Measurements from ENCODE around the gene TKFC. TPM values are rescaled to one million over a fixed set of nuclear protein-coding genes. Genes with fewer than 3 reads are reported as not detected.

Gene TKFC
- total and polyA plus RNA-seq, 12 donors, result 66.9 to 603 (median 252) TPM

- H3K36me3 ChIP-seq (replicated peaks in 1 of 2), result peaks cover 0 to 55% of the 10 kb centered on the region in 2 donors
- H3K9me3 ChIP-seq (replicated peaks in 1 of 3), result no peaks in the 10 kb centered on the region
- no peaks in the 10 kb centered on the region for H3K27me3 ChIP-seq
- DNase-seq, result no peak
- intact Hi-C loops (cut with DNase I), result no loop called here
- WGBS, 4 donors, result 93 to 98% (median 96%) methylated on average over 8 to 10 of the region's 10 CpGs
- peak overlapping the region in 4 of 5 donors; percentile 76 to 98 (median 86) for H3K27ac ChIP-seq
- H3K4me3 ChIP-seq, result no peak overlapping the region
- peaks cover 47 to 80% of the 10 kb centered on the region in 2 donors for H3K4me1 ChIP-seq (replicated peaks in 1 of 2)
- TF ChIP-seq, protein P1, sequence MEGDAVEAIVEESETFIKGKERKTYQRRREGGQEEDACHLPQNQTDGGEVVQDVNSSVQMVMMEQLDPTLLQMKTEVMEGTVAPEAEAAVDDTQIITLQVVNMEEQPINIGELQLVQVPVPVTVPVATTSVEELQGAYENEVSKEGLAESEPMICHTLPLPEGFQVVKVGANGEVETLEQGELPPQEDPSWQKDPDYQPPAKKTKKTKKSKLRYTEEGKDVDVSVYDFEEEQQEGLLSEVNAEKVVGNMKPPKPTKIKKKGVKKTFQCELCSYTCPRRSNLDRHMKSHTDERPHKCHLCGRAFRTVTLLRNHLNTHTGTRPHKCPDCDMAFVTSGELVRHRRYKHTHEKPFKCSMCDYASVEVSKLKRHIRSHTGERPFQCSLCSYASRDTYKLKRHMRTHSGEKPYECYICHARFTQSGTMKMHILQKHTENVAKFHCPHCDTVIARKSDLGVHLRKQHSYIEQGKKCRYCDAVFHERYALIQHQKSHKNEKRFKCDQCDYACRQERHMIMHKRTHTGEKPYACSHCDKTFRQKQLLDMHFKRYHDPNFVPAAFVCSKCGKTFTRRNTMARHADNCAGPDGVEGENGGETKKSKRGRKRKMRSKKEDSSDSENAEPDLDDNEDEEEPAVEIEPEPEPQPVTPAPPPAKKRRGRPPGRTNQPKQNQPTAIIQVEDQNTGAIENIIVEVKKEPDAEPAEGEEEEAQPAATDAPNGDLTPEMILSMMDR (IDR thresholded peaks at IDR 0.05), result no peak
- TF ChIP-seq POLR2A (IDR thresholded peaks at IDR 0.05), result no peak
These were observed 16.9 kb downstream of the TKFC start for GRCh38 chr11:61349916-61350315.

- Histone ChIP-seq H3K4me3 (no peak overlapping the region), H3K9me3 (replicated peaks in 1 of 3) (no peaks in the 10 kb centered on the region), H3K27ac (peak overlapping the region in 4 of 5 donors; percentile 76 to 98 (median 86)), H3K27me3 (no peaks in the 10 kb centered on the region), H3K36me3 (replicated peaks in 1 of 2) (peaks cover 0 to 59% of the 10 kb centered on the region in 2 donors), H3K4me1 (replicated peaks in 1 of 2) (peaks cover 50 to 79% of the 10 kb centered on the region in 2 donors)
- intact Hi-C loops (cut with DNase I), result no loop called here
- WGBS, 4 donors, result 96 to 100% (median 100%) methylated on average over 1 of the region's 1 CpG; no CpG with 5 or more reads in 1 of the 4 donors
- TF ChIP-seq, protein P1 (IDR thresholded peaks at IDR 0.05), result no peak
- TF ChIP-seq POLR2A (IDR thresholded peaks at IDR 0.05), result no peak
- no peak for DNase-seq
These were observed 17.3 kb downstream of the TKFC start for GRCh38 chr11:61350336-61350735.

GRCh38 chr11:61350803-61351202, 17.8 kb downstream of the TKFC start:
- DNase-seq, result no peak
- peak overlapping the region in 2 of 5 donors; percentile 83 to 98 for H3K27ac ChIP-seq
- TF ChIP-seq POLR2A (IDR thresholded peaks at IDR 0.05), result no peak
- TF ChIP-seq, protein P1 (IDR thresholded peaks at IDR 0.05), result no peak
- intact Hi-C loops (cut with DNase I), result no loop called here
- peaks cover 45 to 78% of the 10 kb centered on the region in 2 donors for H3K4me1 ChIP-seq (replicated peaks in 1 of 2)
- no peaks in the 10 kb centered on the region for H3K9me3 ChIP-seq (replicated peaks in 1 of 3)
- peaks cover 0 to 60% of the 10 kb centered on the region in 2 donors for H3K36me3 ChIP-seq (replicated peaks in 1 of 2)
- 84 to 97% (median 93%) methylated on average over 7 to 8 of the region's 8 CpGs for WGBS, 4 donors
- H3K4me3 ChIP-seq, result no peak overlapping the region
- H3K27me3 ChIP-seq, result no peaks in the 10 kb centered on the region

DNA sequence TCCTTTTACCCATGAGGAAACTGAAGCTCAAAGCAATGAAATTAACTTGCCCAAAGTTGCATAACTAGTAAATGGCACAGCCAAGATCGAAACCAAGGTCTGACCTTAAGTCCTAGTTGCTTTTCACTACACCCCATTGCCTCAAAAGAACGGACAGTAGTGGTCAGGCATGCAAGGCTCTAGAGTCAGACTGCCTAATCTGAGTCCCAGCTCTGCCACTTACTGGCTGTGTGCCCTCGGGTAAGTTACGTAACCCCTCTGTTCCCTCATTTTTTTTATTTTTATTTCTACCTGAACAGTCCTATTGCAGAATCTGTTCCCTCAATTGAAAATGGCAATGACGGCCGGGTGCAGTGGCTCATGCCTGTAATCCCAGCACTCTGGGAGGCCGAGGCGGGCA, 19.0 kb downstream of the TKFC start:
- no peaks in the 10 kb centered on the region for H3K27me3 ChIP-seq
- H3K9me3 ChIP-seq (replicated peaks in 1 of 3), result no peaks in the 10 kb centered on the region
- TF ChIP-seq, protein P1 (IDR thresholded peaks at IDR 0.05), result peak in 1 of 6 experiments; percentile 1
- TF ChIP-seq POLR2A (IDR thresholded peaks at IDR 0.05), result no peak
- intact Hi-C loops (cut with DNase I), result no loop called here
- peak overlapping the region in 4 of 5 donors; percentile 4 to 88 (median 74) for H3K27ac ChIP-seq
- H3K36me3 ChIP-seq (replicated peaks in 1 of 2), result peaks cover 0 to 60% of the 10 kb centered on the region in 2 donors
- DNase-seq, result peak in 3 of 7 donors; percentile 40 to 68 (median 63)
- no peak overlapping the region for H3K4me3 ChIP-seq
- WGBS, 4 donors, result 51 to 66% (median 61%) methylated on average over 8 of the region's 8 CpGs
- peaks cover 39 to 72% of the 10 kb centered on the region in 2 donors for H3K4me1 ChIP-seq (replicated peaks in 1 of 2)

Measured in adrenal gland (tissue), 12 donors.